ENCODE data around the gene PRR15.

The PRR15 gene

GRCh38 chr7:29556405-29557195 is 7.0 kb upstream of the PRR15 start:
- Mint-ChIP-seq H3K27ac (no peak overlapping the region), H3K4me3 (no peak overlapping the region), H3K9me3 (peaks cover 9% of the 10 kb centered on the region), H3K27me3 (ENCODE audit: low read depth, poor library complexity) (peaks cover 16% of the 10 kb centered on the region), H3K36me3 (ENCODE audit: low read depth) (no peaks in the 10 kb centered on the region), H3K4me1 (peaks cover 15% of the 10 kb centered on the region)
- no peak for TF ChIP-seq CTCF (IDR thresholded peaks at IDR 0.05)
- DNase-seq: no peak

- no peak overlapping the region for H3K4me3 Mint-ChIP-seq
- peaks cover 3% of the 10 kb centered on the region for H3K9me3 Mint-ChIP-seq
- peaks cover 29% of the 10 kb centered on the region for H3K27me3 Mint-ChIP-seq (ENCODE audit: low read depth, poor library complexity)
- peaks cover 9% of the 10 kb centered on the region for H3K4me1 Mint-ChIP-seq
- no peaks in the 10 kb centered on the region for H3K36me3 Mint-ChIP-seq (ENCODE audit: low read depth)
- no peak for DNase-seq
- no peak for TF ChIP-seq CTCF (IDR thresholded peaks at IDR 0.05)
- no peak overlapping the region for H3K27ac Mint-ChIP-seq
Measured at GRCh38 chr7:29557954-29558353, 5.7 kb upstream of the PRR15 start.

GRCh38 chr7:29561271-29561670 is 2.4 kb upstream of the PRR15 start:
- DNase-seq: no peak
- H3K4me1 Mint-ChIP-seq: peaks cover 23% of the 10 kb centered on the region
- H3K27ac Mint-ChIP-seq: no peak overlapping the region
- H3K4me3 Mint-ChIP-seq: no peak overlapping the region
- H3K27me3 Mint-ChIP-seq (ENCODE audit: low read depth, poor library complexity): peaks cover 63% of the 10 kb centered on the region
- H3K9me3 Mint-ChIP-seq: no peaks in the 10 kb centered on the region
- H3K36me3 Mint-ChIP-seq (ENCODE audit: low read depth): no peaks in the 10 kb centered on the region
- no peak for TF ChIP-seq CTCF (IDR thresholded peaks at IDR 0.05)

GRCh38 chr7:29562307-29562706 is 1.3 kb upstream of the PRR15 start:
- peaks cover 23% of the 10 kb centered on the region for H3K4me1 Mint-ChIP-seq
- H3K27ac Mint-ChIP-seq: no peak overlapping the region
- no peaks in the 10 kb centered on the region for H3K36me3 Mint-ChIP-seq (ENCODE audit: low read depth)
- TF ChIP-seq CTCF (IDR thresholded peaks at IDR 0.05): no peak
- H3K27me3 Mint-ChIP-seq (ENCODE audit: low read depth, poor library complexity): peaks cover 71% of the 10 kb centered on the region
- H3K4me3 Mint-ChIP-seq: peak overlapping the region; percentile 90
- DNase-seq: no peak
- H3K9me3 Mint-ChIP-seq: no peaks in the 10 kb centered on the region

GRCh38 chr7:29564496-29565223 is 1.0 kb downstream of the PRR15 start:
- H3K27me3 Mint-ChIP-seq (ENCODE audit: low read depth, poor library complexity): peaks cover 89% of the 10 kb centered on the region
- DNase-seq: peak; percentile 70
- peak overlapping the region; percentile 90 for H3K4me3 Mint-ChIP-seq
- H3K27ac Mint-ChIP-seq: no peak overlapping the region
- no peak for TF ChIP-seq CTCF (IDR thresholded peaks at IDR 0.05)
- H3K36me3 Mint-ChIP-seq (ENCODE audit: low read depth): no peaks in the 10 kb centered on the region
- H3K4me1 Mint-ChIP-seq: peaks cover 18% of the 10 kb centered on the region
- no peaks in the 10 kb centered on the region for H3K9me3 Mint-ChIP-seq
